Cardiac fibroblast (primary cell): ENCODE data around the gene SEPTIN5.
"Not testable (repeated sequence)": the region's sequence is repeated elsewhere in the genome, so short reads cannot be mapped to it uniquely, and the experiment has no call there.

Source experiments
- DNase-seq, 2 donors: peaks; one replicate each; pipeline versions ENCODE4 v3.0.0 to v3.0.0-alpha.2; 2010; ENCODE audit warnings: low read depth in 2 of 2
- H3K4me3 ChIP-seq, 2 donors: replicated peaks in 1 of 2; 1 replicate in 1 of 2; 2 replicates in 1 of 2; pipeline ENCODE4 v1.5.1; 2011; ENCODE audit warnings: low read depth in 2 of 2, low read length in 2 of 2, mild to moderate bottlenecking in 2 of 2, moderate library complexity in 1 of 2
- CTCF ChIP-seq: IDR thresholded peaks from one replicate; pipeline ENCODE4 v1.5.1; 2011; ENCODE audit warnings: low read depth, mild to moderate bottlenecking, low read length, inconsistent platforms

SEPTIN5 gene

GRCh38 chr22:19691721-19692341 lies 22.5 kb upstream of the SEPTIN5 start:
- no peak for TF ChIP-seq CTCF
- peak overlapping the region; percentile 7 to 8 for H3K4me3 ChIP-seq
- peak; percentile 37 to 76 for DNase-seq

GRCh38 chr22:19693581-19693980 lies 20.7 kb upstream of the SEPTIN5 start:
- H3K4me3 ChIP-seq = no peak overlapping the region
- DNase-seq = no peak
- TF ChIP-seq CTCF = no peak

GRCh38 chr22:19693981-19694670 lies 20.2 kb upstream of the SEPTIN5 start:
- no peak overlapping the region for H3K4me3 ChIP-seq
- TF ChIP-seq CTCF = no peak
- no peak for DNase-seq

GRCh38 chr22:19694696-19695095 lies 19.6 kb upstream of the SEPTIN5 start:
- H3K4me3 ChIP-seq = no peak overlapping the region
- no peak for DNase-seq
- TF ChIP-seq CTCF = no peak

GRCh38 chr22:19696504-19697276 lies 17.6 kb upstream of the SEPTIN5 start:
- TF ChIP-seq CTCF = no peak
- no peak overlapping the region for H3K4me3 ChIP-seq
- no peak for DNase-seq

- H3K4me3 ChIP-seq, DNase-seq: not testable (repeated sequence)
These were observed 16.4 kb upstream of the SEPTIN5 start for GRCh38 chr22:19697871-19698270.

- DNase-seq = no peak
- no peak overlapping the region for H3K4me3 ChIP-seq
- TF ChIP-seq CTCF = no peak
These were observed 13.4 kb upstream of the SEPTIN5 start for GRCh38 chr22:19700790-19701419.
